Ovary (tissue), 3 donors: Measurements from ENCODE around the gene TTC28.
"Not testable (repeated sequence)": the region's sequence is repeated elsewhere in the genome, so short reads cannot be mapped to it uniquely, and the experiment has no call there.

Experiments used
- EP300 ChIP-seq: sonication (generic); formaldehyde crosslinking; IDR thresholded peaks from one replicate; pipeline ENCODE4 v1.6.1; 2017; ENCODE audit warnings: antibody characterized with exemption
- TF ChIP-seq, protein P1 (sequence below), 3 donors: fragments of 450-650 bp in 2 of 3; fragments of 200-600 bp in 1 of 3; IDR thresholded peaks; one replicate each; pipeline versions ENCODE4 v1.5.1 to v1.8.0; 2016 to 2022; ENCODE audit warnings: antibody characterized with exemption in 3 of 3, mild to moderate bottlenecking in 1 of 3
- donor health status: DM: no; HTN: no; CAD: no.

DNA sequence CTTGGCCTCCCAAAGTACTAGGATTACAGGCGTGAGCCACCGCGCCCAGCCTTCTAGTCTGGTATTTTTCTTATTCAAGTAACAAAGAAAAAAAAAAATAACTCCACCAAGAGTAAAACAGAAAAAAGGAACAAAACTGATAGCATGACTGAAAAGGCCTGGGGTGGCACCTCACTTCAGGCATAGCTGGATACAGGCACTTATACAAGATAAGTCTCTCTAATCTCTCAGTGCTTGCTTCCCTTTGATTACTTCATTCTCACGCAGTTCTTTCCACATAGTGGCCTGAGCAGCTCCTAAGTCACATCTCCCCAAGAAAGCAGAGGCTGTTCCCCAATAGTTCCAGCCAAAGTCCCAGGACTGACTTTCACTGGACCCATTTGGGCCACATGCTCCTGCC, 3.3 kb upstream of the TTC28 start:
- TF ChIP-seq, protein P1, sequence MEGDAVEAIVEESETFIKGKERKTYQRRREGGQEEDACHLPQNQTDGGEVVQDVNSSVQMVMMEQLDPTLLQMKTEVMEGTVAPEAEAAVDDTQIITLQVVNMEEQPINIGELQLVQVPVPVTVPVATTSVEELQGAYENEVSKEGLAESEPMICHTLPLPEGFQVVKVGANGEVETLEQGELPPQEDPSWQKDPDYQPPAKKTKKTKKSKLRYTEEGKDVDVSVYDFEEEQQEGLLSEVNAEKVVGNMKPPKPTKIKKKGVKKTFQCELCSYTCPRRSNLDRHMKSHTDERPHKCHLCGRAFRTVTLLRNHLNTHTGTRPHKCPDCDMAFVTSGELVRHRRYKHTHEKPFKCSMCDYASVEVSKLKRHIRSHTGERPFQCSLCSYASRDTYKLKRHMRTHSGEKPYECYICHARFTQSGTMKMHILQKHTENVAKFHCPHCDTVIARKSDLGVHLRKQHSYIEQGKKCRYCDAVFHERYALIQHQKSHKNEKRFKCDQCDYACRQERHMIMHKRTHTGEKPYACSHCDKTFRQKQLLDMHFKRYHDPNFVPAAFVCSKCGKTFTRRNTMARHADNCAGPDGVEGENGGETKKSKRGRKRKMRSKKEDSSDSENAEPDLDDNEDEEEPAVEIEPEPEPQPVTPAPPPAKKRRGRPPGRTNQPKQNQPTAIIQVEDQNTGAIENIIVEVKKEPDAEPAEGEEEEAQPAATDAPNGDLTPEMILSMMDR (IDR thresholded peaks at IDR 0.05): not testable (repeated sequence)
- not testable (repeated sequence) for TF ChIP-seq EP300
